ENCODE measurements around the gene COL5A1.

COL5A1 gene

GRCh38 chr9:134891053-134891452 lies 249.4 kb downstream of the COL5A1 start:
- Mint-ChIP-seq H3K27ac (no peak overlapping the region), H3K4me1 (ENCODE audit: low read depth) (peaks cover 2% of the 10 kb centered on the region), H3K9me3 (ENCODE audit: low read depth) (no peaks in the 10 kb centered on the region), H3K36me3 (no peaks in the 10 kb centered on the region), H3K27me3 (peaks cover 6% of the 10 kb centered on the region), H3K4me3 (no peak overlapping the region)

DNA sequence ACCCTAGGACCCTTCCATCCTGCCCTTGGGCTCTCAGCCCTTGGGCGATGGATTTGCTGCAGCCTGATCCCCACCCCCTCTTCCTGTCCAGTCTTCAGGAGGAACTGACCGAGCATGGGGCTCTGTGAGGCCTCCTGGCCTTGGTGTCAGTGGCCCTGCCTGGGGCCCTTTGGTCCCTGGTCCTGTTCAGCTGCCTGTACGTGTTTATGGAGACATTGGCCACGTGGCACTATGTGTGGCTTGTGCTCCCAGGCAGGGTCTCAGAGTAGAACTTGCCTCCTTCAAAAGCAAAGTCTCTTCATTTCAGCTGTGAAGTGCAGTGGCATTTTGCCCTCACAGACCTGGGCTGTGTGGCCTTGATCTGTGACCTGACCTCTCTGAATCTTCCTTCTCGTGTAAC lies 250.1 kb downstream of the COL5A1 start:
- no peak overlapping the region for H3K27ac Mint-ChIP-seq
- H3K27me3 Mint-ChIP-seq: peaks cover 6% of the 10 kb centered on the region
- H3K36me3 Mint-ChIP-seq: no peaks in the 10 kb centered on the region
- H3K4me3 Mint-ChIP-seq: no peak overlapping the region
- peaks cover 2% of the 10 kb centered on the region for H3K4me1 Mint-ChIP-seq (ENCODE audit: low read depth)
- no peaks in the 10 kb centered on the region for H3K9me3 Mint-ChIP-seq (ENCODE audit: low read depth)

- Mint-ChIP-seq H3K4me1 (ENCODE audit: low read depth) (peaks cover 2% of the 10 kb centered on the region), H3K4me3 (no peak overlapping the region), H3K9me3 (ENCODE audit: low read depth) (no peaks in the 10 kb centered on the region)
Observed at GRCh38 chr9:134892221-134892620, 250.6 kb downstream of the COL5A1 start.

DNA sequence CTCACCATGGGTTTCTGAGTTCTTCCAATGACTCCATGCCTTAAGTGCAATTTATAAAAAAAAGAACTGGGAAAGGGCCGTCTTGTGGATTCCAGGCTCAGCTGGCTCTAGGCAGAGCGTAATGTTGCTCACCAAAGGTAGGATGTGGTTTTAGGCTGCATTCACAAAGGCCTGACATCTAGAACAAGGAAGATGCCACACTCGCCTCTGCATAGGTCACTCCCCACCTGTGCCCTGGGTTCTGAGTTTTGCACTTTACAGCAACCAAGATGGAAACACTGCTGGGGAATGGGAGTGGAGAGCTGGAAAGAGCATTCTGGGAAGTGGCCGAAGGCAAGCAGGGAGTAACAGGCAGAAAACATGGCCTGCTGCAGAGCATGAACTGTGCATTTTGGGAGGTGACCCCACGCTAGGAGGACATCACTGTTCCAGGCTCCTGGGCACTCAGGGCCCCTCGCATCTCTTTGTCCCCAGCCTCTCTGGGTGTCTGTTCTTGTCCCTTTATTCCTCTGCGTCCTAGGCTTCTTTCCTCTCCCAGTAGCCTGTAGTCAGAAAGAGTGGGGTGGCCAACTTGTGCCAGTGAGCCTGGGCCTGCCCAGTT lies 251.3 kb downstream of the COL5A1 start:
- Mint-ChIP-seq H3K27me3 (peaks cover 7% of the 10 kb centered on the region), H3K36me3 (no peaks in the 10 kb centered on the region), H3K27ac (no peak overlapping the region), H3K9me3 (ENCODE audit: low read depth) (no peaks in the 10 kb centered on the region), H3K4me3 (no peak overlapping the region), H3K4me1 (ENCODE audit: low read depth) (no peaks in the 10 kb centered on the region)

More at GRCh38 chr9:134892221-134892620, 250.6 kb downstream of the COL5A1 start:
- Mint-ChIP-seq H3K27me3 (peaks cover 6% of the 10 kb centered on the region), H3K36me3 (no peaks in the 10 kb centered on the region), H3K27ac (no peak overlapping the region)

Data from activated naive CD8-positive, alpha-beta T cell (primary cell).